Measurements from ENCODE around the gene PLCH2. TPM values are rescaled to one million over a fixed set of nuclear protein-coding genes. Genes with fewer than 3 reads are reported as not detected.

PLCH2 gene
- total RNA-seq, 1 experiment from 2014 or later = 0.27 TPM

- H3K27me3 ChIP-seq (replicated peaks; ENCODE audit: control insufficient read depth, insufficient read depth, low read length) = no peaks in the 10 kb centered on the region
- no peaks in the 10 kb centered on the region for H3K36me3 Mint-ChIP-seq (ENCODE audit: insufficient read depth, unreplicated experiment)
- no peaks in the 10 kb centered on the region for H3K36me3 ChIP-seq (ENCODE audit: control insufficient read depth, insufficient read depth, low read length)
- CTCF ChIA-PET = no interaction called here
- DNase-seq = no peak
- BruUV-seq (replicated peaks) = no TSS peak
- intact Hi-C loops (cut with micrococcal nuclease; ENCODE audit: unreplicated experiment) = no loop called here
- H3K27ac Mint-ChIP-seq (ENCODE audit: unreplicated experiment) = no peak overlapping the region
- H3K4me3 ChIP-seq (ENCODE audit: low read depth, low read length) = no peak overlapping the region
- TF ChIP-seq CTCF (IDR thresholded peaks at IDR 0.05; ENCODE audit: insufficient read depth in 1 of 2, low read depth in 1 of 2, low read length in 1 of 2, severe bottlenecking in 1 of 2, unreplicated experiment in 1 of 2) = no peak
- H3K4me3 Mint-ChIP-seq (ENCODE audit: unreplicated experiment) = no peak overlapping the region
- no peaks in the 10 kb centered on the region for H3K9me3 ChIP-seq
- no peaks in the 10 kb centered on the region for H3K4me1 Mint-ChIP-seq (ENCODE audit: low read depth, unreplicated experiment)
- POLR2A ChIA-PET = no interaction called here
- H3K4me1 ChIP-seq = no peaks in the 10 kb centered on the region
- no peaks in the 10 kb centered on the region for H3K9me3 Mint-ChIP-seq (ENCODE audit: unreplicated experiment)
- H3K27me3 Mint-ChIP-seq (ENCODE audit: insufficient read depth, unreplicated experiment) = no peaks in the 10 kb centered on the region
Observed at GRCh38 chr1:2540816-2541492, 64.9 kb downstream of the PLCH2 start.

GRCh38 chr1:2541619-2542245 lies 65.6 kb downstream of the PLCH2 start:
- no peaks in the 10 kb centered on the region for H3K9me3 Mint-ChIP-seq (ENCODE audit: unreplicated experiment)
- Histone ChIP-seq H3K4me3 (ENCODE audit: low read depth, low read length) (no peak overlapping the region), H3K9me3 (no peaks in the 10 kb centered on the region), H3K27me3 (replicated peaks; ENCODE audit: control insufficient read depth, insufficient read depth, low read length) (no peaks in the 10 kb centered on the region), H3K36me3 (ENCODE audit: control insufficient read depth, insufficient read depth, low read length) (no peaks in the 10 kb centered on the region), H3K4me1 (no peaks in the 10 kb centered on the region)
- CTCF ChIA-PET = no interaction called here
- H3K36me3 Mint-ChIP-seq (ENCODE audit: insufficient read depth, unreplicated experiment) = peaks cover 4% of the 10 kb centered on the region
- BruUV-seq (replicated peaks) = no TSS peak
- POLR2A ChIA-PET = no interaction called here
- no peak for TF ChIP-seq CTCF (IDR thresholded peaks at IDR 0.05; ENCODE audit: insufficient read depth in 1 of 2, low read depth in 1 of 2, low read length in 1 of 2, severe bottlenecking in 1 of 2, unreplicated experiment in 1 of 2)
- H3K27ac Mint-ChIP-seq (ENCODE audit: unreplicated experiment) = no peak overlapping the region
- H3K27me3 Mint-ChIP-seq (ENCODE audit: insufficient read depth, unreplicated experiment) = no peaks in the 10 kb centered on the region
- H3K4me3 Mint-ChIP-seq (ENCODE audit: unreplicated experiment) = no peak overlapping the region
- no peaks in the 10 kb centered on the region for H3K4me1 Mint-ChIP-seq (ENCODE audit: low read depth, unreplicated experiment)
- no peak for DNase-seq
- intact Hi-C loops (cut with micrococcal nuclease; ENCODE audit: unreplicated experiment) = no loop called here

- Histone ChIP-seq H3K27me3 (replicated peaks; ENCODE audit: control insufficient read depth, insufficient read depth, low read length) (no peaks in the 10 kb centered on the region), H3K4me1 (peaks cover 3% of the 10 kb centered on the region), H3K36me3 (ENCODE audit: control insufficient read depth, insufficient read depth, low read length) (no peaks in the 10 kb centered on the region), H3K9me3 (no peaks in the 10 kb centered on the region), H3K4me3 (ENCODE audit: low read depth, low read length) (no peak overlapping the region)
- TF ChIP-seq CTCF (IDR thresholded peaks at IDR 0.05; ENCODE audit: insufficient read depth in 1 of 2, low read depth in 1 of 2, low read length in 1 of 2, severe bottlenecking in 1 of 2, unreplicated experiment in 1 of 2) = no peak
- H3K4me3 Mint-ChIP-seq (ENCODE audit: unreplicated experiment) = no peak overlapping the region
- no peaks in the 10 kb centered on the region for H3K27me3 Mint-ChIP-seq (ENCODE audit: insufficient read depth, unreplicated experiment)
- intact Hi-C loops (cut with micrococcal nuclease; ENCODE audit: unreplicated experiment) = no loop called here
- H3K27ac Mint-ChIP-seq (ENCODE audit: unreplicated experiment) = no peak overlapping the region
- ChIA-PET CTCF (no interaction called here), POLR2A (no interaction called here)
- no peak for DNase-seq
- BruUV-seq (replicated peaks) = no TSS peak
- H3K4me1 Mint-ChIP-seq (ENCODE audit: low read depth, unreplicated experiment) = no peaks in the 10 kb centered on the region
- H3K9me3 Mint-ChIP-seq (ENCODE audit: unreplicated experiment) = no peaks in the 10 kb centered on the region
- peaks cover 6% of the 10 kb centered on the region for H3K36me3 Mint-ChIP-seq (ENCODE audit: insufficient read depth, unreplicated experiment)
Observed at GRCh38 chr1:2542246-2542915, 66.3 kb downstream of the PLCH2 start.
